Measurements from ENCODE around the gene BNIP3.

DNA sequence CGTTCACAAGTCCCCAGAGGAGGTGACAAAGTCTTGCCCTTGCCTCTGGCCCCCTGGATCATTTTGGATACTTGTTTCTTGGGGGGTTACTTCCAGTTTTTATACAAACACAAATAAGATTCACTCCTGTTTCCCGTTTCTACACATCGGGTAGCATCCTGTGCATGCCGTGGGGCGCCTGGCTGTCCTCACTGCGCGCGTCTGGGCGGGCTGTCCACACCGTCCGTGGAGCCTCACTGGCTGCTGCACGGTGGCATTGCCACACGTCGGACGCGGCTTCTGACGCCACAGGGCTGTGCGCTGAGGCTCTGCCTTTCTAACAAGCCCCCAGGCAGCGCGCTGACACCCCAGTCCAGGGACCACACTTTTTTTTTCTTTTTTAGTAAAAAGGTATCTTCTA lies 18.4 kb downstream of the BNIP3 start:
- TF ChIP-seq, protein P1, sequence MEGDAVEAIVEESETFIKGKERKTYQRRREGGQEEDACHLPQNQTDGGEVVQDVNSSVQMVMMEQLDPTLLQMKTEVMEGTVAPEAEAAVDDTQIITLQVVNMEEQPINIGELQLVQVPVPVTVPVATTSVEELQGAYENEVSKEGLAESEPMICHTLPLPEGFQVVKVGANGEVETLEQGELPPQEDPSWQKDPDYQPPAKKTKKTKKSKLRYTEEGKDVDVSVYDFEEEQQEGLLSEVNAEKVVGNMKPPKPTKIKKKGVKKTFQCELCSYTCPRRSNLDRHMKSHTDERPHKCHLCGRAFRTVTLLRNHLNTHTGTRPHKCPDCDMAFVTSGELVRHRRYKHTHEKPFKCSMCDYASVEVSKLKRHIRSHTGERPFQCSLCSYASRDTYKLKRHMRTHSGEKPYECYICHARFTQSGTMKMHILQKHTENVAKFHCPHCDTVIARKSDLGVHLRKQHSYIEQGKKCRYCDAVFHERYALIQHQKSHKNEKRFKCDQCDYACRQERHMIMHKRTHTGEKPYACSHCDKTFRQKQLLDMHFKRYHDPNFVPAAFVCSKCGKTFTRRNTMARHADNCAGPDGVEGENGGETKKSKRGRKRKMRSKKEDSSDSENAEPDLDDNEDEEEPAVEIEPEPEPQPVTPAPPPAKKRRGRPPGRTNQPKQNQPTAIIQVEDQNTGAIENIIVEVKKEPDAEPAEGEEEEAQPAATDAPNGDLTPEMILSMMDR (conservative IDR thresholded peaks at IDR 0.05; ENCODE audit: low read depth, low read length) = no peak
- no peak for TF ChIP-seq EZH2 (IDR thresholded peaks at IDR 0.05; ENCODE audit: borderline replicate concordance, low read depth, low read length, poor library complexity, severe bottlenecking)

Data from A673 (cell line).